Large intestine (tissue), 3 donors: ENCODE measurements around the gene ZG16. TPM values are rescaled to one million over a fixed set of nuclear protein-coding genes. Genes with fewer than 3 reads are reported as not detected.

Experiments
- DNase-seq, 2 donors: peaks; one replicate each; pipeline versions ENCODE4 v3.0.0 to v3.0.0-alpha.2; 2013
- H3K27ac ChIP-seq: one replicate; pipeline ENCODE4 v1.5.1; 2013; ENCODE audit warnings: low read length
- H3K27me3 ChIP-seq: 2 replicates; pipeline ENCODE4 v1.6.1; 2013; ENCODE audit warnings: low read length; ENCODE audit not compliant: control insufficient read depth, insufficient read depth
- H3K36me3 ChIP-seq: 2 replicates; pipeline ENCODE4 v1.6.1; 2013; ENCODE audit warnings: low read length; ENCODE audit not compliant: control insufficient read depth, insufficient read depth
- H3K4me1 ChIP-seq: one replicate; pipeline ENCODE4 v1.6.1; 2013; ENCODE audit warnings: low read length; ENCODE audit not compliant: control insufficient read depth, insufficient read depth
- H3K4me3 ChIP-seq: one replicate; pipeline ENCODE4 v1.5.1; 2013; ENCODE audit warnings: low read length
- H3K9me3 ChIP-seq: one replicate; pipeline ENCODE4 v1.6.1; 2013; ENCODE audit warnings: mild to moderate bottlenecking, low read depth, low read length, moderate library complexity; ENCODE audit not compliant: control insufficient read depth
- WGBS: methylation state at CpG from one replicate; pipeline ENCODE4 v1.1.5; 2013; ENCODE audit warnings: low lambda C conversion rate; ENCODE audit not compliant: insufficient coverage; 5-methylcytosine and 5-hydroxymethylcytosine counted together
- polyA plus RNA-seq: library from polyadenylated mRNA; unstranded; fragments of 120-200 nt; gene quantifications from one replicate; pipeline ENCODE4 v1.2.1, GENCODE V29; 2013

Gene ZG16
- polyA plus RNA-seq, 1 donor: 2.2 TPM

- no peaks in the 10 kb centered on the region for H3K9me3 ChIP-seq
- no CpG with 5 or more reads among the region's 8 CpGs for WGBS
- H3K27ac ChIP-seq: no peak overlapping the region
- DNase-seq: no peak
- no peak overlapping the region for H3K4me3 ChIP-seq
- H3K27me3 ChIP-seq: no peaks in the 10 kb centered on the region
- peaks cover 58% of the 10 kb centered on the region for H3K36me3 ChIP-seq
- peaks cover 9% of the 10 kb centered on the region for H3K4me1 ChIP-seq
These were observed 24.4 kb downstream of the ZG16 start for GRCh38 chr16:29802416-29802935.

GRCh38 chr16:29804020-29804419, 26.0 kb downstream of the ZG16 start:
- Histone ChIP-seq H3K4me1 (peaks cover 21% of the 10 kb centered on the region), H3K27ac (no peak overlapping the region), H3K27me3 (no peaks in the 10 kb centered on the region), H3K9me3 (no peaks in the 10 kb centered on the region), H3K36me3 (peaks cover 49% of the 10 kb centered on the region), H3K4me3 (no peak overlapping the region)
- WGBS: no CpG with 5 or more reads among the region's 8 CpGs
- DNase-seq: no peak

- peak overlapping the region; percentile 83 for H3K27ac ChIP-seq
- H3K4me3 ChIP-seq: peak overlapping the region; percentile 68
- 69% methylated on average over 2 of the region's 26 CpGs for WGBS
- no peak for DNase-seq
- no peaks in the 10 kb centered on the region for H3K9me3 ChIP-seq
- peaks cover 27% of the 10 kb centered on the region for H3K4me1 ChIP-seq
- no peaks in the 10 kb centered on the region for H3K27me3 ChIP-seq
- peaks cover 49% of the 10 kb centered on the region for H3K36me3 ChIP-seq
These were observed 26.6 kb downstream of the ZG16 start for GRCh38 chr16:29804455-29805231.

GRCh38 chr16:29805232-29806098, 27.4 kb downstream of the ZG16 start:
- DNase-seq: peak; percentile 97 to 98
- Histone ChIP-seq H3K4me1 (peaks cover 35% of the 10 kb centered on the region), H3K27me3 (no peaks in the 10 kb centered on the region), H3K36me3 (peaks cover 51% of the 10 kb centered on the region), H3K9me3 (no peaks in the 10 kb centered on the region), H3K4me3 (peak overlapping the region; percentile 68), H3K27ac (peak overlapping the region; percentile 83)
- no CpG with 5 or more reads among the region's 103 CpGs for WGBS

- Histone ChIP-seq H3K4me3 (peak within 1 kb of the TSS; percentile 72), H3K9me3 (no peaks in the 10 kb centered on the region), H3K4me1 (peaks cover 40% of the 10 kb centered on the region), H3K27ac (peak within 1 kb of the TSS; percentile 86), H3K36me3 (peaks cover 46% of the 10 kb centered on the region), H3K27me3 (no peaks in the 10 kb centered on the region)
- peak in 1 of 2 donors; percentile 86 for DNase-seq
- no CpG with 5 or more reads among the region's 67 CpGs for WGBS
These were observed 28.1 kb downstream of the ZG16 start, which contains the start of gene MAZ for GRCh38 chr16:29806099-29806579. MAZ (plus strand) TSS chr16:29806529; CDS start chr16:29806702, 173 bp downstream.

GRCh38 chr16:29806641-29807425, 28.8 kb downstream of the ZG16 start:
- DNase-seq: peak in 1 of 2 donors; percentile 78
- WGBS: no CpG with 5 or more reads among the region's 99 CpGs
- H3K36me3 ChIP-seq: peaks cover 40% of the 10 kb centered on the region

GRCh38 chr16:29807426-29808218, 29.6 kb downstream of the ZG16 start:
- H3K36me3 ChIP-seq: peaks cover 35% of the 10 kb centered on the region
- peak; percentile 88 to 93 for DNase-seq
- no CpG with 5 or more reads among the region's 69 CpGs for WGBS
- peak overlapping the region; percentile 49 for H3K4me3 ChIP-seq
- peak overlapping the region; percentile 86 for H3K27ac ChIP-seq
- no peaks in the 10 kb centered on the region for H3K9me3 ChIP-seq
- peaks cover 6% of the 10 kb centered on the region for H3K27me3 ChIP-seq
- H3K4me1 ChIP-seq: peaks cover 52% of the 10 kb centered on the region

More at GRCh38 chr16:29806641-29807425, 28.8 kb downstream of the ZG16 start:
- Histone ChIP-seq H3K4me3 (peak overlapping the region; percentile 72), H3K27me3 (no peaks in the 10 kb centered on the region), H3K9me3 (no peaks in the 10 kb centered on the region), H3K4me1 (peaks cover 46% of the 10 kb centered on the region), H3K27ac (peak overlapping the region; percentile 86)

GRCh38 chr16:29808219-29808900, 30.3 kb downstream of the ZG16 start:
- peaks cover 28% of the 10 kb centered on the region for H3K36me3 ChIP-seq
- H3K4me3 ChIP-seq: peak overlapping the region; percentile 49
- WGBS: no CpG with 5 or more reads among the region's 25 CpGs
- peak overlapping the region; percentile 86 for H3K27ac ChIP-seq
- H3K9me3 ChIP-seq: no peaks in the 10 kb centered on the region
- H3K27me3 ChIP-seq: peaks cover 13% of the 10 kb centered on the region
- no peak for DNase-seq
- H3K4me1 ChIP-seq: peaks cover 56% of the 10 kb centered on the region
